Vagina (tissue), 2 donors: Measurements from ENCODE around the gene ACAP3. TPM values are rescaled to one million over a fixed set of nuclear protein-coding genes. Genes with fewer than 3 reads are reported as not detected.

Experiments used
- DNase-seq, 2 donors: peaks; one replicate each; pipeline ENCODE4 v3.0.0-alpha.2; 2017; ENCODE audit errors: extremely low spot score in 2 of 2
- H3K27ac ChIP-seq: fragments of 200-600 bp; sonication (generic); one replicate; pipeline ENCODE4 v1.5.1; 2019
- H3K27me3 ChIP-seq: fragments of 200-600 bp; sonication (generic); one replicate; pipeline ENCODE4 v1.5.1; 2019
- H3K36me3 ChIP-seq, 2 donors: fragments of 200-600 bp; sonication (generic); one replicate each; pipeline ENCODE4 v1.5.1; 2017 to 2019
- H3K4me1 ChIP-seq: fragments of 200-600 bp; sonication (generic); one replicate; pipeline ENCODE4 v1.5.1; 2019
- H3K4me3 ChIP-seq, 2 donors: fragments of 200-600 bp; sonication (generic); 1 replicate in 1 of 2; 2 replicates in 1 of 2; pipeline ENCODE4 v1.5.1; 2016 to 2019
- H3K9me3 ChIP-seq: fragments of 200-600 bp; sonication (generic); one replicate; pipeline ENCODE4 v1.5.1; 2019
- POLR2A ChIP-seq, 2 donors: fragments of 450-650 bp; IDR thresholded peaks; one replicate each; pipeline ENCODE4 v1.6.1; 2017; ENCODE audit warnings: antibody characterized with exemption in 2 of 2, mild to moderate bottlenecking in 2 of 2, moderate library complexity in 2 of 2
- POLR2AphosphoS5 ChIP-seq, 2 donors: sonication (generic); formaldehyde crosslinking; IDR thresholded peaks; one replicate each; pipeline ENCODE4 v1.9.0; 2017; ENCODE audit warnings: antibody characterized with exemption in 2 of 2, mild to moderate bottlenecking in 2 of 2, low read depth in 1 of 2; ENCODE audit not compliant: insufficient read depth in 1 of 2
- intact Hi-C: fragments of 100-400 bp; cut with DNase I; formaldehyde crosslinking; loops from one replicate; pipeline ENCODE4 v1.15.1; 2023
- total RNA-seq: library from RNA; depleted of rRNA; stranded (reverse); fragments of >200 nt; gene quantifications from one replicate; pipeline ENCODE4 v1.2.3, GENCODE V29; 2016
- TF ChIP-seq, protein P1 (sequence below), 3 experiments: fragments of 450-650 bp in 2 of 3; fragments of 200-600 bp in 1 of 3; sonication (generic) in 1 of 3; IDR thresholded peaks; one replicate each; pipeline ENCODE4 v1.5.1; 2017 to 2019; ENCODE audit warnings: antibody characterized with exemption in 3 of 3, mild to moderate bottlenecking in 2 of 3, moderate library complexity in 2 of 3

Gene ACAP3
- total RNA-seq, 1 donor from 2014 or later, result 68.5 TPM

- H3K27ac ChIP-seq, result no peak overlapping the region
- H3K36me3 ChIP-seq, result peaks cover 0 to 33% of the 10 kb centered on the region in 2 donors
- intact Hi-C loops, result no loop called here
- H3K4me3 ChIP-seq, result no peak overlapping the region
- no peak for DNase-seq
- TF ChIP-seq, protein P1, sequence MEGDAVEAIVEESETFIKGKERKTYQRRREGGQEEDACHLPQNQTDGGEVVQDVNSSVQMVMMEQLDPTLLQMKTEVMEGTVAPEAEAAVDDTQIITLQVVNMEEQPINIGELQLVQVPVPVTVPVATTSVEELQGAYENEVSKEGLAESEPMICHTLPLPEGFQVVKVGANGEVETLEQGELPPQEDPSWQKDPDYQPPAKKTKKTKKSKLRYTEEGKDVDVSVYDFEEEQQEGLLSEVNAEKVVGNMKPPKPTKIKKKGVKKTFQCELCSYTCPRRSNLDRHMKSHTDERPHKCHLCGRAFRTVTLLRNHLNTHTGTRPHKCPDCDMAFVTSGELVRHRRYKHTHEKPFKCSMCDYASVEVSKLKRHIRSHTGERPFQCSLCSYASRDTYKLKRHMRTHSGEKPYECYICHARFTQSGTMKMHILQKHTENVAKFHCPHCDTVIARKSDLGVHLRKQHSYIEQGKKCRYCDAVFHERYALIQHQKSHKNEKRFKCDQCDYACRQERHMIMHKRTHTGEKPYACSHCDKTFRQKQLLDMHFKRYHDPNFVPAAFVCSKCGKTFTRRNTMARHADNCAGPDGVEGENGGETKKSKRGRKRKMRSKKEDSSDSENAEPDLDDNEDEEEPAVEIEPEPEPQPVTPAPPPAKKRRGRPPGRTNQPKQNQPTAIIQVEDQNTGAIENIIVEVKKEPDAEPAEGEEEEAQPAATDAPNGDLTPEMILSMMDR (IDR thresholded peaks at IDR 0.05), result no peak
- TF ChIP-seq POLR2A (IDR thresholded peaks at IDR 0.05), result no peak
- TF ChIP-seq POLR2AphosphoS5 (IDR thresholded peaks at IDR 0.05; ENCODE audit: insufficient read depth in 1 of 2, low read depth in 1 of 2), result no peak
- H3K27me3 ChIP-seq, result no peaks in the 10 kb centered on the region
- H3K4me1 ChIP-seq, result peaks cover 32% of the 10 kb centered on the region
- H3K9me3 ChIP-seq, result no peaks in the 10 kb centered on the region
Measured at GRCh38 chr1:1341549-1342021, 33.9 kb upstream of the ACAP3 start.

DNA sequence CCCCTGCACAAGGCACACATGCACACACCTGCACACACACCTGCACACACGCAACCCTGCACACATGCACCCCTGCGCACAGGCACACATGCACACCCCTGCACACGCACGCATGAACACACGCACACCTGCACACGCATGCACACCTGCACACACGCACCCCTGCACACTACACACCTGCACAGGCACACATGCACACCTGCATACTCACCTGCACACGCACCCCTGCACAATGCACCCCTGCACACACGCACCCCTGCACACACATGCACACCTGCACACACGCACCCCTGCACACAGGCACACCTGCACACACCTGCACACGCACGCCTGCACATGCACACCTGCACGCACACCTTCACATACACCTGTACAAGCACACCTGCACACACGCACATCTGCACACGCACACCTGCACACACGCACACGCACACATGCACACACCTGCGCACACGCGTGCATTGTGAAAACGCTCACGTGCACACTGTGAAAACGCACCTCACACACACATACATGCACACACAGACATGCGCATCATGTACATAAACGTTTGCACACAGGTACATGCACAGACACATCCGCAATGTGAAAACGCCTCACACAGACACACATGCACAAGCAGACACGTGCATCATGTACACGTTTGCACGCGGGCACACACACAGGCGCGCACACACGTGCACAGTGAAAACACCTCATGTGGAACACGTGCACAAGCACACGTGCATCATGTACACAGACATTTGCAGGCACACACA lies 33.2 kb upstream of the ACAP3 start:
- TF ChIP-seq POLR2A (IDR thresholded peaks at IDR 0.05), result no peak
- TF ChIP-seq, protein P1 (IDR thresholded peaks at IDR 0.05), result no peak
- no peak for TF ChIP-seq POLR2AphosphoS5 (IDR thresholded peaks at IDR 0.05; ENCODE audit: insufficient read depth in 1 of 2, low read depth in 1 of 2)

GRCh38 chr1:1340185-1340584 lies 32.5 kb upstream of the ACAP3 start:
- H3K27me3 ChIP-seq, result no peaks in the 10 kb centered on the region
- H3K36me3 ChIP-seq, result peaks cover 0 to 33% of the 10 kb centered on the region in 2 donors

More for the DNA sequence above, 33.2 kb upstream of the ACAP3 start:
- DNase-seq, result no peak
- Histone ChIP-seq H3K36me3 (peaks cover 0 to 33% of the 10 kb centered on the region in 2 donors), H3K4me1 (peaks cover 26% of the 10 kb centered on the region), H3K4me3 (no peak overlapping the region), H3K9me3 (no peaks in the 10 kb centered on the region), H3K27ac (no peak overlapping the region), H3K27me3 (no peaks in the 10 kb centered on the region)
- intact Hi-C loops, result no loop called here

DNA sequence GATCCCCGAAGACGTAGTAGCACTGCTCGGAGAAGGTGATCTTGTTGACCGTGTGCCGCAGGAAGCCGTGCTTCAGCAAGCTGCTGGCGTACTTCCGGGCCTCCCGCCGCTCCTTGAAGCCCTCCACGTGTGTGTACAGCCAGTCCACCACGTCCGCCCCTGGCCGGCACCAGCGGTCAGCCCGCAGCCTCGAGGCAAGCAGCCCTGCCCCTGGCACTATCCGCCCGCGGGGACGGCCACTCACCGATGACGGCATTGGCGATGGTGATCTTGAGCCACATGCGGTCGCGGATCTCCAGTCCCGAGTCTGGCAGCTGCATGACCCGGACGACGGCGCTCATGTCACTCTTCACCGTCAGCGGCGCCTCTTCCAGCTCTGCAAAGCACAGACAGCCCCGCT lies 30.5 kb upstream of the ACAP3 start:
- TF ChIP-seq POLR2AphosphoS5 (IDR thresholded peaks at IDR 0.05; ENCODE audit: insufficient read depth in 1 of 2, low read depth in 1 of 2) (no peak), POLR2A (IDR thresholded peaks at IDR 0.05) (no peak)
- TF ChIP-seq, protein P1 (IDR thresholded peaks at IDR 0.05), result no peak
- no peak for DNase-seq
- Histone ChIP-seq H3K9me3 (no peaks in the 10 kb centered on the region), H3K36me3 (peaks cover 0 to 33% of the 10 kb centered on the region in 2 donors), H3K4me3 (no peak overlapping the region), H3K4me1 (peaks cover 8% of the 10 kb centered on the region), H3K27me3 (no peaks in the 10 kb centered on the region), H3K27ac (no peak overlapping the region)
- intact Hi-C loops, result no loop called here

More at GRCh38 chr1:1340185-1340584, 32.5 kb upstream of the ACAP3 start:
- H3K9me3 ChIP-seq, result no peaks in the 10 kb centered on the region
- TF ChIP-seq POLR2A (IDR thresholded peaks at IDR 0.05), result no peak
- TF ChIP-seq POLR2AphosphoS5 (IDR thresholded peaks at IDR 0.05; ENCODE audit: insufficient read depth in 1 of 2, low read depth in 1 of 2), result no peak
- TF ChIP-seq, protein P1 (IDR thresholded peaks at IDR 0.05), result no peak
- H3K4me1 ChIP-seq, result peaks cover 18% of the 10 kb centered on the region
- no peak overlapping the region for H3K4me3 ChIP-seq
- DNase-seq, result no peak
- intact Hi-C loops, result no loop called here
- no peak overlapping the region for H3K27ac ChIP-seq

DNA sequence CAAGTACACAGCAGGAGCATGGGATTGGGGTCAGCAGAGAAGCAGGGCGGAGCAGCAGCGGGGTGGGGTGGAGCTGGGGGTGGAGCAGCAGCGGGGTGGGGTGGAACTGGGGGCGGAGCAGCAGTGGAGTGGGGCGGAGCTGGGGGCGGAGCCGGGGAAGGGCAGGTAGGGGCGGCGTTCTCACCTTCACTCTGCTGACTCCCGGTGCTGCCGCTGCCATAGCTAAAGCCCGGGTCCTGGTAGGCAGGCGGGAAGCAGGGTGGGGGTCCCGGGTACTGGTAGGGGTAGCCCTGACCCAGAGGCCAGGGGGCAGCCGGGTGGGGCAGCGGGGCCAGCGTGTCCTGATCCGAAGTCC lies 30.0 kb upstream of the ACAP3 start:
- DNase-seq, result no peak
- H3K36me3 ChIP-seq, result peaks cover 0 to 33% of the 10 kb centered on the region in 2 donors
- H3K27me3 ChIP-seq, result no peaks in the 10 kb centered on the region
- TF ChIP-seq, protein P1 (IDR thresholded peaks at IDR 0.05), result no peak
- no peak for TF ChIP-seq POLR2A (IDR thresholded peaks at IDR 0.05)
- no peak for TF ChIP-seq POLR2AphosphoS5 (IDR thresholded peaks at IDR 0.05; ENCODE audit: insufficient read depth in 1 of 2, low read depth in 1 of 2)
- H3K4me3 ChIP-seq, result no peak overlapping the region
- H3K9me3 ChIP-seq, result no peaks in the 10 kb centered on the region
- intact Hi-C loops, result no loop called here
- H3K27ac ChIP-seq, result no peak overlapping the region
- H3K4me1 ChIP-seq, result peaks cover 13% of the 10 kb centered on the region
